K562 (cell line): ENCODE results near the gene CFAP251. TPM values are rescaled to one million over a fixed set of nuclear protein-coding genes. Genes with fewer than 3 reads are reported as not detected.

Source experiments
- BCOR ChIP-seq: fragments of 450-650 bp; IDR thresholded peaks from 2 replicates; pipeline ENCODE4 v1.6.1; 2016
- CBX5 ChIP-seq: IDR thresholded peaks from 2 replicates; pipeline ENCODE4 v1.6.1; 2014; ENCODE audit warnings: low read depth, borderline replicate concordance
- CREM ChIP-seq: IDR thresholded peaks from 2 replicates; pipeline ENCODE4 v1.6.1; 2014; ENCODE audit warnings: antibody characterized with exemption, low read depth
- DPF2 ChIP-seq: fragments of 450-650 bp; IDR thresholded peaks from 2 replicates; pipeline ENCODE4 v1.6.1; 2016
- FOXJ3 ChIP-seq: sonication (generic); formaldehyde crosslinking; IDR thresholded peaks from 2 replicates; pipeline ENCODE4 v1.4.0; 2020; ENCODE audit warnings: mild to moderate bottlenecking, missing genetic modification reagents
- GABPA ChIP-seq: fragments of 200-800 bp; sonication (Bioruptor generic); conservative IDR thresholded peaks from 2 replicates; pipeline ENCODE4 v1.6.1; 2016; ENCODE audit warnings: low read depth, missing genetic modification characterization, missing compliant biosample characterization
- NFE2 ChIP-seq: IDR thresholded peaks from 2 replicates; pipeline ENCODE4 v1.6.1; 2014; ENCODE audit warnings: antibody characterized with exemption, low read depth
- PKNOX1 ChIP-seq: fragments of 450-650 bp; IDR thresholded peaks from 2 replicates; pipeline ENCODE4 v1.6.1; 2016
- POLR2AphosphoS2 ChIP-seq: IDR thresholded peaks from 2 replicates; pipeline ENCODE4 v1.6.1; 2012; ENCODE audit warnings: low read length, improper control_type of control experiment
- PTTG1 ChIP-seq: fragments of 450-650 bp; IDR thresholded peaks from 2 replicates; pipeline ENCODE4 v1.6.1; 2016; ENCODE audit warnings: low read depth, mild to moderate bottlenecking, missing genetic modification characterization, missing compliant biosample characterization
- RAD21 ChIP-seq, 2 experiments: fragments of 250-450 bp in 1 of 2; fragments of 450-650 bp in 1 of 2; sonication (Bioruptor Pico) in 1 of 2; formaldehyde crosslinking in 1 of 2; IDR thresholded peaks in 1 of 2; conservative IDR thresholded peaks in 1 of 2; 2 replicates each; pipeline versions ENCODE4 v1.4.0 to v1.8.0; 2020 to 2022; ENCODE audit warnings: mild to moderate bottlenecking in 2 of 2, moderate library complexity in 1 of 2
- RBM39 ChIP-seq: fragments of 200-400 bp; formaldehyde crosslinking; optimal IDR thresholded peaks from 2 replicates; pipeline ENCODE3; 2018; ENCODE audit warnings: low read depth, low read length
- SIN3A ChIP-seq, 2 experiments: fragments of 150-350 bp in 1 of 2; IDR thresholded peaks; 2 replicates each; pipeline ENCODE4 v1.6.1; 2011 to 2016; ENCODE audit warnings: borderline replicate concordance in 2 of 2, low read depth in 2 of 2, low read length in 2 of 2, mild to moderate bottlenecking in 2 of 2, moderate library complexity in 2 of 2; ENCODE audit not compliant: control insufficient read depth in 1 of 2
- SIRT6 ChIP-seq: IDR thresholded peaks from one replicate; pipeline ENCODE4 v1.6.1; 2012; ENCODE audit warnings: low read depth, mild to moderate bottlenecking, control low read depth, inconsistent platforms, low read length, moderate library complexity
- SRSF7 ChIP-seq: fragments of 200-400 bp; formaldehyde crosslinking; optimal IDR thresholded peaks from 2 replicates; pipeline ENCODE3; 2017; ENCODE audit warnings: mild to moderate bottlenecking, low read depth, low read length
- ZNF717 ChIP-seq: fragments of 250-450 bp; sonication (Bioruptor Pico); IDR thresholded peaks from 2 replicates; pipeline ENCODE4 v1.5.0; 2021
- ZNF76 ChIP-seq: fragments of 250-450 bp; sonication (Bioruptor Pico); IDR thresholded peaks from 2 replicates; pipeline ENCODE4 v1.4.0; 2020; ENCODE audit warnings: mild to moderate bottlenecking, moderate library complexity, borderline replicate concordance
- polyA plus RNA-seq, 8 experiments: library from polyadenylated mRNA; depleted of rRNA in 4 of 8; stranded (reverse) in 5 of 8; unstranded in 3 of 8; fragments of >200 nt; fragmentation: Nextera tagmentation in 2 of 8; fragmentation: Illumina TruSeq in 1 of 8; extraction: Ambion mirVana in 2 of 8; extraction: Trizol in 1 of 8; gene quantifications; 2 replicates each; pipeline versions ENCODE4 v1.2.1 to v1.2.3, GENCODE V29; 2011 to 2014; ENCODE audit warnings: inconsistent platforms in 1 of 8, missing spikeins in 1 of 8
- total RNA-seq, 7 experiments: library from RNA; depleted of rRNA in 6 of 7; stranded (reverse); fragments of >200 nt in 6 of 7; fragmentation: Illumina TruSeq in 2 of 7; extraction: Trizol in 2 of 7; gene quantifications; 2 replicates each; pipeline versions ENCODE4 v1.2.1 to v1.2.3, GENCODE V29; 2011 to 2021; ENCODE audit warnings: low replicate concordance in 1 of 7
- TF ChIP-seq, protein P1 (sequence below): sonication (generic); formaldehyde crosslinking; IDR thresholded peaks from 2 replicates; pipeline ENCODE4 v1.8.1; 2023; ENCODE audit warnings: missing genetic modification reagents, mild to moderate bottlenecking, borderline replicate concordance
- TF ChIP-seq, protein P2 (sequence below), 2 experiments: IDR thresholded peaks; 2 replicates each; pipeline ENCODE4 v1.6.1; 2011; ENCODE audit warnings: borderline replicate concordance in 1 of 2, control low read depth in 1 of 2, low read depth in 1 of 2, low read length in 1 of 2, mild to moderate bottlenecking in 1 of 2, mixed read lengths in 1 of 2, moderate library complexity in 1 of 2; ENCODE audit not compliant: insufficient read depth in 1 of 2, insufficient read length in 1 of 2, poor library complexity in 1 of 2, severe bottlenecking in 1 of 2; ENCODE audit errors: extremely low read depth in 1 of 2

Gene CFAP251
- total and polyA plus RNA-seq, 9 of the 15 experiments (the other 6 are each of a cell fraction or from before 2014, with no cell fraction given), result 16.6 to 31.0 (median 19.1) TPM

GRCh38 chr12:122023339-122024131 lies 105.1 kb downstream of the CFAP251 start (continued):
- TF ChIP-seq, protein P1, sequence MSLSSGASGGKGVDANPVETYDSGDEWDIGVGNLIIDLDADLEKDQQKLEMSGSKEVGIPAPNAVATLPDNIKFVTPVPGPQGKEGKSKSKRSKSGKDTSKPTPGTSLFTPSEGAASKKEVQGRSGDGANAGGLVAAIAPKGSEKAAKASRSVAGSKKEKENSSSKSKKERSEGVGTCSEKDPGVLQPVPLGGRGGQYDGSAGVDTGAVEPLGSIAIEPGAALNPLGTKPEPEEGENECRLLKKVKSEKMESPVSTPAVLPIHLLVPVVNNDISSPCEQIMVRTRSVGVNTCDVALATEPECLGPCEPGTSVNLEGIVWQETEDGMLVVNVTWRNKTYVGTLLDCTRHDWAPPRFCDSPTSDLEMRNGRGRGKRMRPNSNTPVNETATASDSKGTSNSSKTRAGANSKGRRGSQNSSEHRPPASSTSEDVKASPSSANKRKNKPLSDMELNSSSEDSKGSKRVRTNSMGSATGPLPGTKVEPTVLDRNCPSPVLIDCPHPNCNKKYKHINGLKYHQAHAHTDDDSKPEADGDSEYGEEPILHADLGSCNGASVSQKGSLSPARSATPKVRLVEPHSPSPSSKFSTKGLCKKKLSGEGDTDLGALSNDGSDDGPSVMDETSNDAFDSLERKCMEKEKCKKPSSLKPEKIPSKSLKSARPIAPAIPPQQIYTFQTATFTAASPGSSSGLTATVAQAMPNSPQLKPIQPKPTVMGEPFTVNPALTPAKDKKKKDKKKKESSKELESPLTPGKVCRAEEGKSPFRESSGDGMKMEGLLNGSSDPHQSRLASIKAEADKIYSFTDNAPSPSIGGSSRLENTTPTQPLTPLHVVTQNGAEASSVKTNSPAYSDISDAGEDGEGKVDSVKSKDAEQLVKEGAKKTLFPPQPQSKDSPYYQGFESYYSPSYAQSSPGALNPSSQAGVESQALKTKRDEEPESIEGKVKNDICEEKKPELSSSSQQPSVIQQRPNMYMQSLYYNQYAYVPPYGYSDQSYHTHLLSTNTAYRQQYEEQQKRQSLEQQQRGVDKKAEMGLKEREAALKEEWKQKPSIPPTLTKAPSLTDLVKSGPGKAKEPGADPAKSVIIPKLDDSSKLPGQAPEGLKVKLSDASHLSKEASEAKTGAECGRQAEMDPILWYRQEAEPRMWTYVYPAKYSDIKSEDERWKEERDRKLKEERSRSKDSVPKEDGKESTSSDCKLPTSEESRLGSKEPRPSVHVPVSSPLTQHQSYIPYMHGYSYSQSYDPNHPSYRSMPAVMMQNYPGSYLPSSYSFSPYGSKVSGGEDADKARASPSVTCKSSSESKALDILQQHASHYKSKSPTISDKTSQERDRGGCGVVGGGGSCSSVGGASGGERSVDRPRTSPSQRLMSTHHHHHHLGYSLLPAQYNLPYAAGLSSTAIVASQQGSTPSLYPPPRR (CRISPR knock-in tag), result no peak
- no peak for TF ChIP-seq RAD21 (CRISPR knock-in tag; conservative IDR thresholded peaks at IDR 0.05 in 1 of 2, IDR thresholded peaks at IDR 0.05 in 1 of 2)
- TF ChIP-seq, protein P2, sequence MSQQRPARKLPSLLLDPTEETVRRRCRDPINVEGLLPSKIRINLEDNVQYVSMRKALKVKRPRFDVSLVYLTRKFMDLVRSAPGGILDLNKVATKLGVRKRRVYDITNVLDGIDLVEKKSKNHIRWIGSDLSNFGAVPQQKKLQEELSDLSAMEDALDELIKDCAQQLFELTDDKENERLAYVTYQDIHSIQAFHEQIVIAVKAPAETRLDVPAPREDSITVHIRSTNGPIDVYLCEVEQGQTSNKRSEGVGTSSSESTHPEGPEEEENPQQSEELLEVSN (IDR thresholded peaks at IDR 0.05; ENCODE audit: borderline replicate concordance in 1 of 2, extremely low read depth in 1 of 2, insufficient read depth in 1 of 2, insufficient read length in 1 of 2, low read depth in 1 of 2, low read length in 1 of 2, poor library complexity in 1 of 2, severe bottlenecking in 1 of 2), result peak in 1 of 2 experiments; percentile 63
- no peak for TF ChIP-seq FOXJ3 (CRISPR knock-in tag)
- 0 out of 2 replicates have a peak, but pooled peaks have one; percentile 19 for TF ChIP-seq DPF2
- TF ChIP-seq RBM39, result no peak
- no peak for TF ChIP-seq ZNF76 (CRISPR knock-in tag)
- no peak for TF ChIP-seq CBX5
- no peak for TF ChIP-seq PKNOX1
- TF ChIP-seq POLR2AphosphoS2, result no peak
- no peak for TF ChIP-seq SRSF7
- no peak for TF ChIP-seq BCOR
- TF ChIP-seq GABPA (tag), result 0 out of 2 replicates have a peak, but pooled peaks have one; percentile 5
- no peak for TF ChIP-seq CREM
- no peak for TF ChIP-seq PTTG1 (tag)
- peak in 1 of 2 experiments; percentile 99 for TF ChIP-seq SIN3A (IDR thresholded peaks at IDR 0.05; ENCODE audit: borderline replicate concordance in 2 of 2, control insufficient read depth in 1 of 2, low read depth in 2 of 2, low read length in 2 of 2)
- no peak for TF ChIP-seq ZNF717
- no peak for TF ChIP-seq NFE2
- no peak for TF ChIP-seq SIRT6
